ENCODE data around the gene GPRC5C. TPM values are rescaled to one million over a fixed set of nuclear protein-coding genes. Genes with fewer than 3 reads are reported as not detected.

The GPRC5C gene
- total and polyA plus RNA-seq, 2 donors (not counting 3 experiments of a cell fraction or from before 2014, with no cell fraction given) = not detected

DNA sequence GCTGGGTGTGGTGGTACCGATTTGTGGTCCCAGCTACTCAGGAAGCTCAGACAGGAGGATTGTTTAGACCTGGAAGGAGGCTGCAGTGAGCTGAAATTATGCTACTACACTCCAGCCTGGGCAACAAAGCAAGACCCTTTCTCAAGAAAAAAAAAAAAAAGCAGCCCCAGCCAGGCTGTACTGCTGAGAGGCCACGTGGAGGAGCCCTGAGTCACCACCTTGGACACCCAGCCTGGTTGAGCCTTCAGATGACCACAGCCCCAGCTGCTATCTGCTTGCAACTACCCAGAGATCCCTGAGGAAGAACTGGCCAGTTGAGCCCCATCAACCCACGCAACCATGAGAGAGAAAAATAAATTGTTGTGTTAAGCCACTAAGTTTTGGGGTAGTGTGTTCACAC, 23.6 kb upstream of the GPRC5C start:
- BruUV-seq (replicated peaks) = no TSS peak
- dilution Hi-C loops (cut with MboI; ENCODE audit: extremely low pct_ligation_motif_present, low sequenced_read_pairs) = no loop called here
- CTCF ChIA-PET = no interaction called here

More for the DNA sequence above, 23.6 kb upstream of the GPRC5C start:
- DNase-seq (ENCODE audit: low read depth, low spot score) = no peak
- H3K27ac ChIP-seq (ENCODE audit: insufficient read depth, low read depth, low read length) = no peak overlapping the region
- H3K4me2 ChIP-seq (ENCODE audit: insufficient read depth, low read length) = no peak overlapping the region
- POLR2A ChIA-PET = no interaction called here
- no peak overlapping the region for H2AFZ ChIP-seq (ENCODE audit: low read depth, low read length)
- no peaks in the 10 kb centered on the region for H3K9me1 ChIP-seq (replicated peaks; ENCODE audit: control insufficient read depth, extremely low read depth, insufficient read depth, low read length)
- no peaks in the 10 kb centered on the region for H3K9me3 ChIP-seq (replicated peaks; ENCODE audit: control insufficient read depth, insufficient read depth, low read length)
- TF ChIP-seq, protein P1, sequence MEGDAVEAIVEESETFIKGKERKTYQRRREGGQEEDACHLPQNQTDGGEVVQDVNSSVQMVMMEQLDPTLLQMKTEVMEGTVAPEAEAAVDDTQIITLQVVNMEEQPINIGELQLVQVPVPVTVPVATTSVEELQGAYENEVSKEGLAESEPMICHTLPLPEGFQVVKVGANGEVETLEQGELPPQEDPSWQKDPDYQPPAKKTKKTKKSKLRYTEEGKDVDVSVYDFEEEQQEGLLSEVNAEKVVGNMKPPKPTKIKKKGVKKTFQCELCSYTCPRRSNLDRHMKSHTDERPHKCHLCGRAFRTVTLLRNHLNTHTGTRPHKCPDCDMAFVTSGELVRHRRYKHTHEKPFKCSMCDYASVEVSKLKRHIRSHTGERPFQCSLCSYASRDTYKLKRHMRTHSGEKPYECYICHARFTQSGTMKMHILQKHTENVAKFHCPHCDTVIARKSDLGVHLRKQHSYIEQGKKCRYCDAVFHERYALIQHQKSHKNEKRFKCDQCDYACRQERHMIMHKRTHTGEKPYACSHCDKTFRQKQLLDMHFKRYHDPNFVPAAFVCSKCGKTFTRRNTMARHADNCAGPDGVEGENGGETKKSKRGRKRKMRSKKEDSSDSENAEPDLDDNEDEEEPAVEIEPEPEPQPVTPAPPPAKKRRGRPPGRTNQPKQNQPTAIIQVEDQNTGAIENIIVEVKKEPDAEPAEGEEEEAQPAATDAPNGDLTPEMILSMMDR (IDR thresholded peaks at IDR 0.05; ENCODE audit: extremely low read depth in 1 of 2, insufficient read depth in 1 of 2, low read depth in 1 of 2, low read length in 2 of 2) = no peak
- no peak for TF ChIP-seq FOS (IDR thresholded peaks at IDR 0.05; ENCODE audit: borderline replicate concordance, insufficient read depth, low read length)
- no peak for TF ChIP-seq POLR2A (IDR thresholded peaks at IDR 0.05; ENCODE audit: low read depth, low read length)
- TF ChIP-seq, protein P2, sequence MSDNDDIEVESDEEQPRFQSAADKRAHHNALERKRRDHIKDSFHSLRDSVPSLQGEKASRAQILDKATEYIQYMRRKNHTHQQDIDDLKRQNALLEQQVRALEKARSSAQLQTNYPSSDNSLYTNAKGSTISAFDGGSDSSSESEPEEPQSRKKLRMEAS (IDR thresholded peaks at IDR 0.05; ENCODE audit: insufficient read depth, insufficient read length) = no peak
- no peak for TF ChIP-seq GATA2 (IDR thresholded peaks at IDR 0.05; ENCODE audit: insufficient read depth, insufficient read length, low read depth, low read length)
- TF ChIP-seq POLR2AphosphoS5 (IDR thresholded peaks at IDR 0.05; ENCODE audit: insufficient read depth, low read depth, low read length) = no peak
- TF ChIP-seq EZH2 (IDR thresholded peaks at IDR 0.05; ENCODE audit: borderline replicate concordance, low read depth, low read length, severe bottlenecking) = no peak
- no peak for TF ChIP-seq MYC (IDR thresholded peaks at IDR 0.05; ENCODE audit: low read depth, low read length)
- no peak for TF ChIP-seq JUN (IDR thresholded peaks at IDR 0.05; ENCODE audit: borderline replicate concordance, insufficient read depth, insufficient read length, low read depth)
- no peaks in the 10 kb centered on the region for H3K27me3 ChIP-seq (ENCODE audit: control insufficient read depth in 2 of 2, insufficient read depth in 2 of 2, low read length in 2 of 2)
- no peaks in the 10 kb centered on the region for H4K20me1 ChIP-seq (replicated peaks; ENCODE audit: control insufficient read depth, extremely low read depth, insufficient read depth, low read length)
- H3K9ac ChIP-seq (replicated peaks; ENCODE audit: extremely low read depth, insufficient read depth, low read length) = no peak overlapping the region
- no peaks in the 10 kb centered on the region for H3K79me2 ChIP-seq (ENCODE audit: control insufficient read depth, insufficient read depth, low read length)
- intact Hi-C loops (cut with micrococcal nuclease) = no loop called here
- FAIRE-seq = no peak
- no peaks in the 10 kb centered on the region for H3K4me1 ChIP-seq (ENCODE audit: control insufficient read depth, extremely low read depth, insufficient read depth, low read length)
- H3K36me3 ChIP-seq (ENCODE audit: control insufficient read depth in 2 of 2, extremely low read depth in 1 of 2, insufficient read depth in 2 of 2, low read length in 2 of 2) = no peaks in the 10 kb centered on the region
- H3K4me3 ChIP-seq (replicated peaks in 1 of 3; ENCODE audit: insufficient read depth in 1 of 3, low read depth in 1 of 3, low read length in 3 of 3) = no peak overlapping the region
